NAMALWA (cell line): Measurements from ENCODE around the gene DPYD.

Experiments
- DNase-seq: peaks from one replicate; pipeline ENCODE4 v3.0.0-alpha.2; 2015; ENCODE audit warnings: low spot score

DPYD gene

GRCh38 chr1:97138515-97139032 is 782.3 kb downstream of the DPYD start:
- peak; percentile 46 for DNase-seq

GRCh38 chr1:97137862-97138514 is 782.8 kb downstream of the DPYD start:
- DNase-seq = peak; percentile 84

GRCh38 chr1:97136996-97137395 is 783.8 kb downstream of the DPYD start:
- DNase-seq = no peak

- DNase-seq = no peak
Observed at GRCh38 chr1:97135972-97136371, 784.9 kb downstream of the DPYD start.

GRCh38 chr1:97128426-97128825 is 792.4 kb downstream of the DPYD start:
- no peak for DNase-seq

- DNase-seq = no peak
Observed at GRCh38 chr1:97123717-97124431, 797.0 kb downstream of the DPYD start.

GRCh38 chr1:97120806-97121205 is 800.0 kb downstream of the DPYD start:
- no peak for DNase-seq

GRCh38 chr1:97119260-97120158 is 801.3 kb downstream of the DPYD start:
- no peak for DNase-seq

GRCh38 chr1:97114842-97115241 is 806.0 kb downstream of the DPYD start:
- no peak for DNase-seq

GRCh38 chr1:97112442-97112841 is 808.4 kb downstream of the DPYD start:
- no peak for DNase-seq

- no peak for DNase-seq
Observed at GRCh38 chr1:97108179-97108578, 812.7 kb downstream of the DPYD start.

- no peak for DNase-seq
Observed at GRCh38 chr1:97105531-97105930, 815.3 kb downstream of the DPYD start.

- no peak for DNase-seq
Observed at GRCh38 chr1:97101509-97101908, 819.3 kb downstream of the DPYD start.

GRCh38 chr1:97097404-97097925 is 823.4 kb downstream of the DPYD start:
- DNase-seq = no peak

- no peak for DNase-seq
Observed at GRCh38 chr1:97095764-97096163, 825.1 kb downstream of the DPYD start.

- no peak for DNase-seq
Observed at GRCh38 chr1:97094247-97094972, 826.4 kb downstream of the DPYD start.

GRCh38 chr1:97093741-97094140 is 827.1 kb downstream of the DPYD start:
- no peak for DNase-seq

GRCh38 chr1:97092824-97093223 is 828.0 kb downstream of the DPYD start:
- no peak for DNase-seq

GRCh38 chr1:97091679-97092078 is 829.2 kb downstream of the DPYD start:
- DNase-seq = no peak

GRCh38 chr1:97091263-97091662 is 829.6 kb downstream of the DPYD start:
- no peak for DNase-seq

GRCh38 chr1:97090725-97091124 is 830.1 kb downstream of the DPYD start:
- DNase-seq = no peak

- no peak for DNase-seq
Observed at GRCh38 chr1:97089173-97089572, 831.7 kb downstream of the DPYD start.
